ENCODE data around the gene UBTD1. TPM values are rescaled to one million over a fixed set of nuclear protein-coding genes. Genes with fewer than 3 reads are reported as not detected.
"Not testable (repeated sequence)": the region's sequence is repeated elsewhere in the genome, so short reads cannot be mapped to it uniquely, and the experiment has no call there.

UBTD1 gene
- total RNA-seq, 2 experiments from 2014 or later, result 0.99 to 1.3 TPM

DNA sequence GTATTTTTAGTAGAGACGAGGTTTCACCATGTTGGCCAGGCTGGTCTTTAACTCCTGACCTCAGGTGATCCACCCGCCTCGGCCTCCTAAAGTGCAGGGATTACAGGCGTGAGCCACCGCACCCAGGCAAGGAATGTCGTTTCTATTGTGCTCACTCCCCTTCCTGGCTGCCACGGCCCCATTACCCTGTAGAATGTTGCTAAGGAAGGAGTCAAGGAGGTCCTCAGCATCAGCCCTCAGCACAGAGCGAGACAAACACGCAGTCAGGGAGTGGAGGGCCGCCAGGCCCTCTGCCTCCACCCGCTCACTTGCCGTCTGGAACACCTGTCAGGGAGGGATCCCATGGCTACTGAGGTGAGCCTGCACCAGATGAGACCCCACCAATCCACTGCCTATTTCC is 29.9 kb upstream of the UBTD1 start:
- DNase-seq, H3K27me3 Mint-ChIP-seq, H3K36me3 Mint-ChIP-seq, H3K4me1 Mint-ChIP-seq, H3K9me3 Mint-ChIP-seq, H3K27ac Mint-ChIP-seq, H3K4me3 Mint-ChIP-seq: not testable (repeated sequence)

- Mint-ChIP-seq H3K9me3 (no peaks in the 10 kb centered on the region), H3K36me3 (peaks cover 28% of the 10 kb centered on the region), H3K27me3 (no peaks in the 10 kb centered on the region), H3K27ac (no peak overlapping the region), H3K4me3 (no peak overlapping the region), H3K4me1 (peaks cover 1% of the 10 kb centered on the region)
- DNase-seq, result no peak
Measured at GRCh38 chr10:97474918-97475317, 23.8 kb upstream of the UBTD1 start.

DNA sequence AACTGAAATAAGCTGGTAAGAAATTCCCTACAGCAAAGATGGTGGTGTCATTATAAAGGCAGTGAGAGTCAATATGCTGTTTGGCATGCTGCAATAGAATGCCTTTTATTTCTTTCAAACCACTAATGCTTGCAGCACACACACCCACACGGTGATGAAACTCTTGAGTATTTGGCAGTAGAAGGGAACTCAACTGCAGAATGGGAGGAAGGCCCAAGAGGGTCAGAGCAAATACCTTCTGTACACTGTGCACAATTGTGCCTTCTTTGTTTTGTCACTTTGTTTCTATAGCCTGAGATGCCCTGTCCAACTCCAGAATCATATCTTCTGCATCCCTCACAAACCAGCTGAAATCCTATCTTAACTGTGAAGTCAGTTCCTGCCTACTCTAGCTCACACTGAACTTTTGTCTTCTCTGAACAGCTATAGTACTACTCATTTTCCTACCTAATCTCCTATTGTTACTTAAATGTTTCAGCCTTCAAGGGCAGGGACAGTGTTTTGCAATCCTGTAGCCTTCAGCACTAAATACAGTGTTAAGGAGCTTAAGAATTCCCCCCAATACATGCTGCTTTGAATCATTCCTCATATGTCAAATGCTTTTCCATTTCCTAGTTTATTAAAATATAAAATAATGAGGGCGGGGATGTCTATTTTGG is 22.7 kb upstream of the UBTD1 start:
- Mint-ChIP-seq H3K27ac (no peak overlapping the region), H3K9me3 (no peaks in the 10 kb centered on the region), H3K4me1 (no peaks in the 10 kb centered on the region), H3K36me3 (peaks cover 34% of the 10 kb centered on the region), H3K27me3 (no peaks in the 10 kb centered on the region), H3K4me3 (no peak overlapping the region)
- no peak for DNase-seq

- H3K4me3 Mint-ChIP-seq, H3K27me3 Mint-ChIP-seq, H3K27ac Mint-ChIP-seq, DNase-seq, H3K9me3 Mint-ChIP-seq, H3K4me1 Mint-ChIP-seq: not testable (repeated sequence)
- H3K36me3 Mint-ChIP-seq, result peaks cover 30% of the 10 kb centered on the region
Measured at GRCh38 chr10:97479410-97479809, 19.3 kb upstream of the UBTD1 start.

DNA sequence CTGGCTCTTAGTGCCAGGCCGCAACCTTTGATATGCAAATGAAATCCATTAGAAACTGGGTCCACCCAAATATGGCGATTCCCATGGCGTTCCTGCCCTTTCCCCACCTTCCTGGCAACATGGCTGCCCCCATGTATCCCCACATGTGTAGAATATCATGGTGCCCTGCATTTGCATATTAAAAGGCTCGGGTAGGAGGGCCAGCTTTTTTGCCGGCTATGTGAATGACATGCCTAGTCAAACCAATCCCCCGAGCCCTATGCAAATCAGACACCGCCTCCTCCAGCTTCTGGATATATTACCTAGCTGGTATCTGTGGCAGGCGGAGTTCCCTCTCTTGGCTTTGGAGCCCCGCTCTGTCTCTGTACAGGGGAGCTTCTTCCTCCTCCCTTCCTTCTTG is 18.8 kb upstream of the UBTD1 start:
- no peak for DNase-seq
- Mint-ChIP-seq H3K36me3 (peaks cover 27% of the 10 kb centered on the region), H3K27ac (no peak overlapping the region), H3K4me3 (no peak overlapping the region), H3K9me3 (no peaks in the 10 kb centered on the region), H3K27me3 (no peaks in the 10 kb centered on the region), H3K4me1 (no peaks in the 10 kb centered on the region)

DNA sequence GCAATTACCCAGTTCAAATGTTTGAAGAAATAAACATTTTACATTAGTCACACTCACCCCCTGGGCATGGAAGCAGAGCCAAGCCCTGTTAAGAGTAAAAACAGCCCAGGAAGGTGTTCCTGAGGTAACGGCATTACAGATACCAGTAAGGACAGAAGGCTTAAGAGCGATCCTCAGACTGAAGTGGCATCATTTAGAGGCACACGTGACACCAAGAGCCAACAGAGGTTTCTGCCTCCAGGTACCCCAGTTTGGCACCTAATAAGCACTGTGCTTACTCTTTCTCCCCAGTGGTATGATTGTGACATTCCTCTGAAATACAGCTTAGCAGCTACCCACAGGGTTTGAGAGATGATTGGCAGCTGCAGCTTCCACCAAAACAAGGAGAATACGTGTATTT is 17.7 kb upstream of the UBTD1 start:
- H3K4me1 Mint-ChIP-seq, result peaks cover 2% of the 10 kb centered on the region
- H3K9me3 Mint-ChIP-seq, result no peaks in the 10 kb centered on the region
- peaks cover 20% of the 10 kb centered on the region for H3K36me3 Mint-ChIP-seq
- H3K27me3 Mint-ChIP-seq, result no peaks in the 10 kb centered on the region
- H3K4me3 Mint-ChIP-seq, result no peak overlapping the region
- no peak overlapping the region for H3K27ac Mint-ChIP-seq
- DNase-seq, result no peak

DNA sequence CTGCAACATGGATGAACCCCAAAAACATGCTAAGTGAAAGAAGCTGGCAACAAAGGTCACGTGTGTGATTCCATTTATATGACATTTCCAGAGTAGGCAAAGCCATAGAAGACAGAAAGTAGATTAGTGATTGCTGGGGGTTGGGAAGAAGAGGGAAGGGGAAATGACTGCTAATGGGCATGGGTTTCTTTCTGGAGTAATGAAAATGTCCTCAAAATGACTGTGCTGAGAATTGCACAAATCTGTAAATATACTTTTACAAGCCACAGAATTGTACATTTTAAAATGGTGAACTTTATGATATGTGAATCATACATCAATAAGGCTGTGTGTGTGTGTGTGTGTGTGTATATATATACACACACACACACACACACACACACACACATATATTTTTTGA is 16.3 kb upstream of the UBTD1 start:
- Mint-ChIP-seq H3K27me3 (no peaks in the 10 kb centered on the region), H3K4me3 (no peak overlapping the region), H3K27ac (no peak overlapping the region), H3K4me1 (peaks cover 6% of the 10 kb centered on the region), H3K9me3 (no peaks in the 10 kb centered on the region), H3K36me3 (peaks cover 15% of the 10 kb centered on the region)
- no peak for DNase-seq

GRCh38 chr10:97483506-97483905 is 15.2 kb upstream of the UBTD1 start:
- Mint-ChIP-seq H3K4me1 (peaks cover 6% of the 10 kb centered on the region), H3K9me3 (no peaks in the 10 kb centered on the region), H3K27ac (no peak overlapping the region), H3K4me3 (no peak overlapping the region), H3K36me3 (peaks cover 12% of the 10 kb centered on the region), H3K27me3 (no peaks in the 10 kb centered on the region)
- DNase-seq, result no peak

DNA sequence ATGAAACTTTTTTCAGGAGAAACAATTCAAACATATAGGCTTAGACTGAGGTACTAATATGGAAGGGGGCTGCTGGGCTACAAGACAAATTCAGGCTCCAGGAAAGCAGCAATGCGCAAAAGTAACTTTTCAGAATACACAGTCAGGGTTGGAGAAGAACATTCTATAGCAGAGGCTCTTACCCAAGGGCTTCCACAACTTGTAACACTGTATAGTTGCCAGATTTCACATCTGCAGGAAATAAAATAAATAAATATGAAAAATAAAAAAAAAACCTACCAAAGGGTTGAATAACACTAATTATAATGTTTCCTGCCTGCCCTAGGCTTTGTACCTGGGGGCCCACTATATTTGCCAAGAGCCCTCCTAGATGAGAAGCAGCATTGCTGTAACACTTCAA is 14.8 kb upstream of the UBTD1 start:
- Mint-ChIP-seq H3K9me3 (no peaks in the 10 kb centered on the region), H3K36me3 (peaks cover 12% of the 10 kb centered on the region), H3K27ac (no peak overlapping the region), H3K4me1 (peaks cover 6% of the 10 kb centered on the region), H3K27me3 (no peaks in the 10 kb centered on the region), H3K4me3 (no peak overlapping the region)
- DNase-seq, result no peak

- H3K27ac Mint-ChIP-seq, result no peak overlapping the region
- peaks cover 21% of the 10 kb centered on the region for H3K4me1 Mint-ChIP-seq
- peaks cover 7% of the 10 kb centered on the region for H3K36me3 Mint-ChIP-seq
- no peak for DNase-seq
- H3K9me3 Mint-ChIP-seq, result no peaks in the 10 kb centered on the region
- no peaks in the 10 kb centered on the region for H3K27me3 Mint-ChIP-seq
- no peak overlapping the region for H3K4me3 Mint-ChIP-seq
Measured at GRCh38 chr10:97485647-97486281, 13.0 kb upstream of the UBTD1 start.

DNA sequence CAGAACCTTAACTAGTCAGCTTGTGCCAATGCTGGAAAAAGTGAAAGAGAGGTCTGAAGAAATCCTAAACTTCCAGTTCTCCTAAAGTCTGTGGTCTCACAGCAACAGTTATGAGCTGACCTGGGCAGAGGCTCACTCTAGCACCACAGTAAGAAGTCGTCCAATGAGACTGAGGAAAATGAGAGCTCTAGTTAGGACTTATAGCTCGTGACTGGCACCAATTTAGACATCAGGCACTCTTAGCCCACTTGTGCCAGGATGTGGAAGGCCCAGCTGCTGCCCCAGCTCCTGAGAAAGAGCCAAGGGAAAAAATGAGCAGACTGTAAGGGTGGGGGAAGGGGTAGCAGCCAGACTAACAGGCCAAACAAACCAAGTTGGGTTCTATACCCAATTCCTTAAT is 8.1 kb upstream of the UBTD1 start:
- Mint-ChIP-seq H3K4me3 (no peak overlapping the region), H3K27me3 (no peaks in the 10 kb centered on the region), H3K9me3 (no peaks in the 10 kb centered on the region), H3K36me3 (peaks cover 9% of the 10 kb centered on the region), H3K4me1 (peaks cover 46% of the 10 kb centered on the region), H3K27ac (peak overlapping the region; percentile 7)
- no peak for DNase-seq

- no peak for DNase-seq
- no peaks in the 10 kb centered on the region for H3K27me3 Mint-ChIP-seq
- H3K27ac Mint-ChIP-seq, result no peak overlapping the region
- peaks cover 53% of the 10 kb centered on the region for H3K4me1 Mint-ChIP-seq
- no peak overlapping the region for H3K4me3 Mint-ChIP-seq
- no peaks in the 10 kb centered on the region for H3K9me3 Mint-ChIP-seq
- H3K36me3 Mint-ChIP-seq, result peaks cover 13% of the 10 kb centered on the region
Measured at GRCh38 chr10:97494151-97494550, 4.6 kb upstream of the UBTD1 start.

GRCh38 chr10:97494863-97495506 is 3.7 kb upstream of the UBTD1 start:
- Mint-ChIP-seq H3K36me3 (peaks cover 13% of the 10 kb centered on the region), H3K27ac (no peak overlapping the region), H3K4me1 (peaks cover 51% of the 10 kb centered on the region), H3K27me3 (peaks cover 5% of the 10 kb centered on the region), H3K4me3 (peak overlapping the region; percentile 6), H3K9me3 (no peaks in the 10 kb centered on the region)
- DNase-seq, result no peak

DNA sequence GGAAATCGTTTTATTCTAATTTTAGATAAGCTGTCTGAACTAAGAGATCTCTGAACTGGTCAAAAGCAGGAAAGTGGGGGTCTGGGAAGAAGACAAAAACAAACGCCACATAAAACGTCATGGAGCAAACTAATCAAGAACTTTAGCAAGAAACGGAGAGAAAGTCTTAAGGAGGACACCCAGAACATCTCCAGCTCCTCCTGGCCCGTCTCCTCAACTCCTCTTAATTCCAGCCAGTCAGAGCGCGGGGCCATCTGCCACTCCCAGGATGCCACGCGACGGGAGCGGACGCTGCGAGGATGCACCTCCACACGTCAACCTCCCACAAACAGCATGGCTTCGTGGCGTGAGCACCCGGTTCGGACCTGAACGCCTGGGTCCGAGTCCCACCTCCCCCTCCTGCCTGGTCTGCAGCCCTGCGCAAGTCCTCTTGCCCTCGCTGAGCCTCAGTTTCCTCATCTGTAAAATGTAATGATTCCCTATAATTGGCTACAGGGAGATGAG is 1.1 kb upstream of the UBTD1 start:
- DNase-seq, result peak; percentile 84
- Mint-ChIP-seq H3K4me1 (peaks cover 38% of the 10 kb centered on the region), H3K27me3 (peaks cover 26% of the 10 kb centered on the region), H3K9me3 (no peaks in the 10 kb centered on the region), H3K4me3 (peak overlapping the region; percentile 90), H3K27ac (peak overlapping the region; percentile 98), H3K36me3 (peaks cover 13% of the 10 kb centered on the region)

DNA sequence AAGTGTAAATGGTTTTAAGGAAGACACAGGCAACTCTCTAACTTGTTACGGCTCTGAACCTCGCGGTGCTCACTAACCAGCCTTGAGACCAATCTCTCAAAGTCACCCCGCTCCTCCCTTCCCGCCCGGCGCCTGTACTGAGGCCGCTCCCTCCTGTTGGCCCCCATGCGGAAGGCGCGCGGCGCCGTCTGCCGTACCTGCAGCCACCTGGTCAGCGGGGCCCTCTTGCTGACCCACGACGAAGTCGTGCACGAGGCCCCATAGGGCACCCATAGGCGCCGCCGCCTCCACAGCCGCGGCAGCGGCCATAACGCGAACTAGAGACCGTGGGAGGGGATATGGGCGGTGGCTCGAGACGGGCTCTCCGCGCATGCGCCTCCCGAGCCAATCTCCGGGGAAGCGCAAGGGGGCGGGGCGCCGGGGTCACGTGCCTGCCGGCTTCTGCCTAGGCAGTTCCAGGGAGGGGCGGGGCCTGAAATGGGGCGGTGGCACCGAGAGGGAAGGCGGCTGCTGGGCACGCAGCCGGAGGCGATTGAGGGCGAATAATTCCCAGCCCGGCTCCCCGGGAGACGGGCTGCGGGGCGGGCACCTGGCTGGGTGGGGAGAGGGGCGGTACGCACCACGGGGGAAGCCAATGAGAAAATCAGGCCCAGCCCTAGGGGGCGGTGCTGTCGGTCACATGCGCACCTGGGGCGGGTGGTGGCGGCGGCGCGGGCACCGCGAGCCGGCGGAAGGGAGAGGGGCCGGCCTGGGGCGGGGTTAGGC is 466 bp upstream of the UBTD1 start, which contains the start of gene MMS19:
TSS of gene MMS19 (minus strand) at position 347 of the 765 bp plus-strand sequence. CDS start at position 309, 38 bp downstream.
- H3K9me3 Mint-ChIP-seq, result no peaks in the 10 kb centered on the region
- peaks cover 26% of the 10 kb centered on the region for H3K27me3 Mint-ChIP-seq
- DNase-seq, result peak; percentile 100
- peak within 1 kb of the TSS; percentile 98 for H3K27ac Mint-ChIP-seq
- peak within 1 kb of the TSS; percentile 90 for H3K4me3 Mint-ChIP-seq
- peaks cover 38% of the 10 kb centered on the region for H3K4me1 Mint-ChIP-seq
- H3K36me3 Mint-ChIP-seq, result peaks cover 9% of the 10 kb centered on the region

Data from activated naive CD8-positive, alpha-beta T cell treated with anti-CD3 and anti-CD28 coated beads for 36 hours (primary cell).